ENCODE measurements around the gene DNAJC5. TPM values are rescaled to one million over a fixed set of nuclear protein-coding genes. Genes with fewer than 3 reads are reported as not detected.

The DNAJC5 gene
- total RNA-seq, 6 donors from 2014 or later: 44.6 to 66.0 (median 60.7) TPM

- Histone ChIP-seq H3K4me3 (no peak overlapping the region), H3K9me3 (no peaks in the 10 kb centered on the region), H3K36me3 (peaks cover 37 to 89% (median 76%) of the 10 kb centered on the region in 4 donors), H3K27ac (no peak overlapping the region), H3K27me3 (no peaks in the 10 kb centered on the region), H3K4me1 (no peaks in the 10 kb centered on the region)
- 94% methylated on average over 9 to 17 of the region's 17 CpGs for WGBS, 2 donors
- ATAC-seq (ENCODE audit: low FRiP score in 2 of 2): no peak
- TF ChIP-seq CTCF (IDR thresholded peaks at IDR 0.05) (no peak), POLR2A (IDR thresholded peaks at IDR 0.05) (no peak), EP300 (IDR thresholded peaks at IDR 0.05) (no peak), POLR2AphosphoS5 (IDR thresholded peaks at IDR 0.05) (no peak)
- peak in 1 of 2 donors; percentile 58 for DNase-seq
Measured at GRCh38 chr20:63932606-63933160, 37.8 kb downstream of the DNAJC5 start.

- WGBS, 2 donors: 90 to 97% methylated on average over 5 of the region's 5 CpGs
- DNase-seq (no peak), ATAC-seq (ENCODE audit: low FRiP score in 2 of 2) (no peak)
- Histone ChIP-seq H3K4me1 (peaks cover 0 to 5% (median 0%) of the 10 kb centered on the region in 4 donors), H3K27ac (no peak overlapping the region), H3K4me3 (no peak overlapping the region), H3K9me3 (no peaks in the 10 kb centered on the region), H3K36me3 (peaks cover 30 to 90% (median 72%) of the 10 kb centered on the region in 4 donors), H3K27me3 (no peaks in the 10 kb centered on the region)
- TF ChIP-seq EP300 (IDR thresholded peaks at IDR 0.05) (no peak), POLR2AphosphoS5 (IDR thresholded peaks at IDR 0.05) (no peak), POLR2A (IDR thresholded peaks at IDR 0.05) (no peak)
Measured at GRCh38 chr20:63933646-63934045, 38.7 kb downstream of the DNAJC5 start.

GRCh38 chr20:63934271-63935068 lies 39.5 kb downstream of the DNAJC5 start:
- WGBS, 2 donors: 85 to 86% methylated on average over 33 to 35 of the region's 37 CpGs
- Histone ChIP-seq H3K4me3 (no peak overlapping the region), H3K36me3 (peaks cover 21 to 90% (median 71%) of the 10 kb centered on the region in 4 donors), H3K27me3 (no peaks in the 10 kb centered on the region), H3K27ac (no peak overlapping the region), H3K9me3 (no peaks in the 10 kb centered on the region), H3K4me1 (peaks cover 0 to 6% (median 0%) of the 10 kb centered on the region in 4 donors)
- DNase-seq (peak in 1 of 2 donors; percentile 77), ATAC-seq (ENCODE audit: low FRiP score in 2 of 2) (no peak)
- peak in 1 of 6 experiments; percentile 10 for TF ChIP-seq CTCF (IDR thresholded peaks at IDR 0.05)
- no peak for TF ChIP-seq POLR2A (IDR thresholded peaks at IDR 0.05)
- no peak for TF ChIP-seq EP300 (IDR thresholded peaks at IDR 0.05)

GRCh38 chr20:63935447-63935846 lies 40.5 kb downstream of the DNAJC5 start:
- WGBS, 2 donors: 90 to 99% methylated on average over 8 to 9 of the region's 9 CpGs
- Histone ChIP-seq H3K27me3 (no peaks in the 10 kb centered on the region), H3K36me3 (peaks cover 17 to 90% (median 70%) of the 10 kb centered on the region in 4 donors), H3K4me1 (peaks cover 0 to 6% (median 0%) of the 10 kb centered on the region in 4 donors), H3K9me3 (no peaks in the 10 kb centered on the region), H3K4me3 (no peak overlapping the region), H3K27ac (no peak overlapping the region)
- no peak for ATAC-seq (ENCODE audit: low FRiP score in 2 of 2)
- no peak for DNase-seq
- TF ChIP-seq POLR2A (IDR thresholded peaks at IDR 0.05): no peak
- no peak for TF ChIP-seq POLR2AphosphoS5 (IDR thresholded peaks at IDR 0.05)
- no peak for TF ChIP-seq CTCF (IDR thresholded peaks at IDR 0.05)
- no peak for TF ChIP-seq EP300 (IDR thresholded peaks at IDR 0.05)

GRCh38 chr20:63937596-63937995 lies 42.7 kb downstream of the DNAJC5 start:
- TF ChIP-seq CTCF (IDR thresholded peaks at IDR 0.05) (no peak), EP300 (IDR thresholded peaks at IDR 0.05) (no peak), POLR2AphosphoS5 (IDR thresholded peaks at IDR 0.05) (no peak), POLR2A (IDR thresholded peaks at IDR 0.05) (no peak)
- peaks cover 8 to 79% (median 58%) of the 10 kb centered on the region in 4 donors for H3K36me3 ChIP-seq
- H3K4me3 ChIP-seq: no peak overlapping the region
- ATAC-seq (ENCODE audit: low FRiP score in 2 of 2): no peak
- H3K4me1 ChIP-seq: peaks cover 4 to 15% (median 12%) of the 10 kb centered on the region in 4 donors
- H3K9me3 ChIP-seq: no peaks in the 10 kb centered on the region
- H3K27me3 ChIP-seq: no peaks in the 10 kb centered on the region
- no peak overlapping the region for H3K27ac ChIP-seq
- 90% methylated on average over 11 to 14 of the region's 14 CpGs for WGBS, 2 donors
- no peak for DNase-seq

Measured in upper lobe of left lung (tissue), 6 donors.